Breast epithelium (tissue), 4 donors: ENCODE data around the gene SARM1. TPM values are rescaled to one million over a fixed set of nuclear protein-coding genes. Genes with fewer than 3 reads are reported as not detected.

Experiments
- DNase-seq, 2 donors: peaks; one replicate each; pipeline ENCODE4 v3.0.0-alpha.2; 2019; ENCODE audit warnings: low spot score in 2 of 2
- H3K27ac ChIP-seq, 2 donors: fragments of 200-600 bp; sonication (generic) in 1 of 2; one replicate each; pipeline ENCODE4 v1.5.1; 2016 to 2019; ENCODE audit warnings: mild to moderate bottlenecking in 1 of 2
- H3K27me3 ChIP-seq, 2 donors: fragments of 200-600 bp; sonication (generic) in 1 of 2; one replicate each; pipeline versions ENCODE4 v1.5.1 to v1.6.0; 2017 to 2019; ENCODE audit warnings: control low read depth in 1 of 2, mild to moderate bottlenecking in 1 of 2
- H3K36me3 ChIP-seq: fragments of 200-600 bp; one replicate; pipeline ENCODE4 v1.5.1; 2019
- H3K4me1 ChIP-seq, 2 donors: fragments of 200-600 bp; sonication (generic); one replicate each; pipeline ENCODE4 v1.5.1; 2016 to 2019; ENCODE audit warnings: control low read depth in 1 of 2
- H3K4me3 ChIP-seq, 3 donors: fragments of 200-600 bp; sonication (generic); 1 replicate in 2 of 3; 2 replicates in 1 of 3; pipeline ENCODE4 v1.5.1; 2016 to 2019; ENCODE audit warnings: mild to moderate bottlenecking in 3 of 3, moderate library complexity in 2 of 3
- H3K9me3 ChIP-seq, 2 donors: fragments of 200-600 bp; sonication (generic) in 1 of 2; one replicate each; pipeline ENCODE4 v1.5.1; 2016 to 2019; ENCODE audit warnings: control low read depth in 1 of 2
- POLR2A ChIP-seq: fragments of 450-650 bp; IDR thresholded peaks from one replicate; pipeline ENCODE4 v1.6.1; 2016; ENCODE audit warnings: antibody characterized with exemption, mild to moderate bottlenecking, moderate library complexity
- POLR2AphosphoS5 ChIP-seq, 3 donors: sonication (generic); formaldehyde crosslinking; IDR thresholded peaks; one replicate each; pipeline ENCODE4 v1.6.1; 2017; ENCODE audit warnings: antibody characterized with exemption in 3 of 3
- intact Hi-C: fragments of 100-400 bp; cut with DNase I; formaldehyde crosslinking; loops from one replicate; pipeline ENCODE4 v1.15.1; 2023; ENCODE audit warnings: low total_unique reads
- total RNA-seq, 3 donors: library from RNA; depleted of rRNA; stranded (reverse); fragments of >200 nt; gene quantifications; one replicate each; pipeline ENCODE4 v1.1.0, GENCODE V29; 2016
- TF ChIP-seq, protein P1 (sequence below), 3 donors: fragments of 450-650 bp; IDR thresholded peaks; one replicate each; pipeline ENCODE4 v1.5.1; 2016 to 2017; ENCODE audit warnings: antibody characterized with exemption in 3 of 3, mild to moderate bottlenecking in 3 of 3, moderate library complexity in 3 of 3

SARM1 gene
- total RNA-seq, 3 donors from 2014 or later = 6.4 to 14.3 (median 13.8) TPM

DNA sequence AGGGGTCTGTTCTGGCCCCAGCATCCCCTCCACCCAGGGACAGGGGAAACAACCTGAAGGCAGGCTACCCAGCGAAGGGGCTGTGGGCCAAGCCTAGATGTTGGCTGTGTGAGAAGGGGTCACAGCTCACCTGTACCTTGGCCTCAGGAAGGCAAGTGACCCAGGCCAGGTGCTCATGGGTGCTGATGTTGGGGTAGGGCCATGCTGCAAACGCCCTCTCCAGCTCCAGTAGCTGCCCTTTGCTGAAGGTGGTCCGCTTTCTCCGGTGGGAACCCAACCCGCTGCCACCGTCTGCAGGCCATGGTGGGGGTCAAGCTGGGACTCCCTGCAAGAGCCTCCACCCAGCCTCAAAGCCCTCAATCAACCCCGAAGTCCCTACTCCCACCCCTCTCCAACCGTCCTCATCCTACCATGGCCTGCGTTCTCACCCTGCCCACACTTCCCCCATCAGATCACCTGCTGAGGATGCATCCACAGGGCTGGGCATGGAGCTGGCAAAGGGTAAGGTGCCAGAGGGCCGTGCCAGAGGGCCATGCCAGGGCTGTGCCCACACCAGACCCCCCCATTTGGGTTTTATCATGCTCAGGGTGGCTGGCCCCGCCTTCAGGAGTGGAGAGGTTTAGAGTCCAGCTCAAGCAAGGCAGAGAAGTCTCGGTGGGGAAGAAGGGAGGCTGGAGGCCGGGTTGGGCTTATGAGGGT is 6.7 kb upstream of the SARM1 start, which contains the start of gene SEBOX:
SEBOX (minus strand) TSS at position 535 of the 699 bp plus-strand sequence; CDS start at position 487, 48 bp downstream.
- Histone ChIP-seq H3K27ac (no peak within 1 kb of the TSS), H3K9me3 (no peaks in the 10 kb centered on the region), H3K36me3 (peaks cover 6% of the 10 kb centered on the region), H3K27me3 (no peaks in the 10 kb centered on the region), H3K4me1 (no peaks in the 10 kb centered on the region), H3K4me3 (no peak within 1 kb of the TSS)
- TF ChIP-seq POLR2AphosphoS5 (IDR thresholded peaks at IDR 0.05) = no peak
- no peak for TF ChIP-seq POLR2A
- DNase-seq = no peak
- intact Hi-C loops = no loop called here

GRCh38 chr17:28365487-28365886 is 6.0 kb upstream of the SARM1 start:
- Histone ChIP-seq H3K4me3 (no peak overlapping the region), H3K36me3 (peaks cover 6% of the 10 kb centered on the region), H3K27ac (no peak overlapping the region), H3K4me1 (no peaks in the 10 kb centered on the region), H3K27me3 (no peaks in the 10 kb centered on the region), H3K9me3 (no peaks in the 10 kb centered on the region)
- TF ChIP-seq POLR2A = no peak
- TF ChIP-seq POLR2AphosphoS5 (IDR thresholded peaks at IDR 0.05) = no peak
- DNase-seq = no peak
- intact Hi-C loops = no loop called here

- no peaks in the 10 kb centered on the region for H3K36me3 ChIP-seq
- H3K27me3 ChIP-seq = no peaks in the 10 kb centered on the region
- no peaks in the 10 kb centered on the region for H3K9me3 ChIP-seq
- intact Hi-C loops = no loop called here
- no peak overlapping the region for H3K27ac ChIP-seq
- H3K4me1 ChIP-seq = no peaks in the 10 kb centered on the region
- H3K4me3 ChIP-seq = no peak overlapping the region
- DNase-seq = no peak
- TF ChIP-seq POLR2A (no peak), POLR2AphosphoS5 (IDR thresholded peaks at IDR 0.05) (no peak)
- TF ChIP-seq, protein P1, sequence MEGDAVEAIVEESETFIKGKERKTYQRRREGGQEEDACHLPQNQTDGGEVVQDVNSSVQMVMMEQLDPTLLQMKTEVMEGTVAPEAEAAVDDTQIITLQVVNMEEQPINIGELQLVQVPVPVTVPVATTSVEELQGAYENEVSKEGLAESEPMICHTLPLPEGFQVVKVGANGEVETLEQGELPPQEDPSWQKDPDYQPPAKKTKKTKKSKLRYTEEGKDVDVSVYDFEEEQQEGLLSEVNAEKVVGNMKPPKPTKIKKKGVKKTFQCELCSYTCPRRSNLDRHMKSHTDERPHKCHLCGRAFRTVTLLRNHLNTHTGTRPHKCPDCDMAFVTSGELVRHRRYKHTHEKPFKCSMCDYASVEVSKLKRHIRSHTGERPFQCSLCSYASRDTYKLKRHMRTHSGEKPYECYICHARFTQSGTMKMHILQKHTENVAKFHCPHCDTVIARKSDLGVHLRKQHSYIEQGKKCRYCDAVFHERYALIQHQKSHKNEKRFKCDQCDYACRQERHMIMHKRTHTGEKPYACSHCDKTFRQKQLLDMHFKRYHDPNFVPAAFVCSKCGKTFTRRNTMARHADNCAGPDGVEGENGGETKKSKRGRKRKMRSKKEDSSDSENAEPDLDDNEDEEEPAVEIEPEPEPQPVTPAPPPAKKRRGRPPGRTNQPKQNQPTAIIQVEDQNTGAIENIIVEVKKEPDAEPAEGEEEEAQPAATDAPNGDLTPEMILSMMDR (IDR thresholded peaks at IDR 0.05) = no peak
Measured at GRCh38 chr17:28366605-28367004, 4.9 kb upstream of the SARM1 start.

- H3K4me1 ChIP-seq = no peaks in the 10 kb centered on the region
- no peaks in the 10 kb centered on the region for H3K36me3 ChIP-seq
- no peak for DNase-seq
- no peak overlapping the region for H3K27ac ChIP-seq
- TF ChIP-seq POLR2A (no peak), POLR2AphosphoS5 (IDR thresholded peaks at IDR 0.05) (no peak)
- TF ChIP-seq, protein P1 (IDR thresholded peaks at IDR 0.05) = no peak
- intact Hi-C loops = no loop called here
- H3K9me3 ChIP-seq = no peaks in the 10 kb centered on the region
- H3K27me3 ChIP-seq = no peaks in the 10 kb centered on the region
- H3K4me3 ChIP-seq = no peak overlapping the region
Measured at GRCh38 chr17:28367641-28368305, 3.7 kb upstream of the SARM1 start.

DNA sequence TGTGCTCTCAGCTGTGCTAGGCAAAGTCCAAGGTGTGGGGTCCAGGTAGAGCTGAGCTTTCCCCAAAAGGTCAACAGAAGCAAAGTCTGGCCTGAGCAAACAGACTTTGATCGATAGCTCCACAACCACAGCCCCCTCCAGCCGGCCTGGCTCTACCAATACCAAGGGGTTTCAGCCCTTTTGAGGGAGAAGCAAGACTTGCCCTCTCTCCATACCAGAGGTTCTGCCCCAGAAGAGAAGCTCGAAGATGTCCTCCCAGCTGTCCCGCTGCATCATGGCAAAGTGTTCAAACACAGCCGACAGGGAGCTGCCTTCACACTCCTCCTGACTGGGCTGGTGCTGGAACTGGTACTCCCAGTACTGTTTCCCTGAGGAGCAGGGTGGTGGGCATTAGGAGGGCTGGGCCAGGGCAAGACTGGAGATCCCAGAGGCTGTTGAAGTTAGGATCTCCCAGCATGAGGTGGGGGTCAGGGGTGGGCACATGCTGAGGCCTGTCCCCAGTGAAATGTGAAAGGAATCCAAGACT is 3.1 kb upstream of the SARM1 start:
- intact Hi-C loops = no loop called here
- no peaks in the 10 kb centered on the region for H3K9me3 ChIP-seq
- H3K27me3 ChIP-seq = no peaks in the 10 kb centered on the region
- DNase-seq = no peak
- no peaks in the 10 kb centered on the region for H3K36me3 ChIP-seq
- no peaks in the 10 kb centered on the region for H3K4me1 ChIP-seq
- TF ChIP-seq POLR2A (no peak), POLR2AphosphoS5 (IDR thresholded peaks at IDR 0.05) (no peak)
- TF ChIP-seq, protein P1 (IDR thresholded peaks at IDR 0.05) = no peak
- H3K27ac ChIP-seq = no peak overlapping the region
- no peak overlapping the region for H3K4me3 ChIP-seq
